ENCODE data around the gene AJAP1. TPM values are rescaled to one million over a fixed set of nuclear protein-coding genes. Genes with fewer than 3 reads are reported as not detected.

Gene AJAP1
- total RNA-seq, 2 donors from 2014 or later: 0.04 to 0.08 TPM

GRCh38 chr1:4681026-4681425, 26.6 kb downstream of the AJAP1 start:
- peaks cover 0 to 29% of the 10 kb centered on the region in 2 donors for H3K9me3 ChIP-seq
- H3K4me3 ChIP-seq: no peak overlapping the region
- no peaks in the 10 kb centered on the region for H3K4me1 ChIP-seq
- TF ChIP-seq, protein P1, sequence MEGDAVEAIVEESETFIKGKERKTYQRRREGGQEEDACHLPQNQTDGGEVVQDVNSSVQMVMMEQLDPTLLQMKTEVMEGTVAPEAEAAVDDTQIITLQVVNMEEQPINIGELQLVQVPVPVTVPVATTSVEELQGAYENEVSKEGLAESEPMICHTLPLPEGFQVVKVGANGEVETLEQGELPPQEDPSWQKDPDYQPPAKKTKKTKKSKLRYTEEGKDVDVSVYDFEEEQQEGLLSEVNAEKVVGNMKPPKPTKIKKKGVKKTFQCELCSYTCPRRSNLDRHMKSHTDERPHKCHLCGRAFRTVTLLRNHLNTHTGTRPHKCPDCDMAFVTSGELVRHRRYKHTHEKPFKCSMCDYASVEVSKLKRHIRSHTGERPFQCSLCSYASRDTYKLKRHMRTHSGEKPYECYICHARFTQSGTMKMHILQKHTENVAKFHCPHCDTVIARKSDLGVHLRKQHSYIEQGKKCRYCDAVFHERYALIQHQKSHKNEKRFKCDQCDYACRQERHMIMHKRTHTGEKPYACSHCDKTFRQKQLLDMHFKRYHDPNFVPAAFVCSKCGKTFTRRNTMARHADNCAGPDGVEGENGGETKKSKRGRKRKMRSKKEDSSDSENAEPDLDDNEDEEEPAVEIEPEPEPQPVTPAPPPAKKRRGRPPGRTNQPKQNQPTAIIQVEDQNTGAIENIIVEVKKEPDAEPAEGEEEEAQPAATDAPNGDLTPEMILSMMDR (IDR thresholded peaks at IDR 0.05): no peak
- H3K27me3 ChIP-seq: no peaks in the 10 kb centered on the region
- H3K27ac ChIP-seq: no peak overlapping the region
- DNase-seq (ENCODE audit: low spot score): no peak
- no peaks in the 10 kb centered on the region for H3K36me3 ChIP-seq

GRCh38 chr1:4682607-4683220, 28.3 kb downstream of the AJAP1 start:
- no peak overlapping the region for H3K4me3 ChIP-seq
- H3K27me3 ChIP-seq: no peaks in the 10 kb centered on the region
- no peaks in the 10 kb centered on the region for H3K36me3 ChIP-seq
- H3K4me1 ChIP-seq: no peaks in the 10 kb centered on the region
- no peak for DNase-seq (ENCODE audit: low spot score)
- H3K9me3 ChIP-seq: peaks cover 0 to 29% of the 10 kb centered on the region in 2 donors
- TF ChIP-seq, protein P1 (IDR thresholded peaks at IDR 0.05): no peak
- H3K27ac ChIP-seq: no peak overlapping the region

DNA sequence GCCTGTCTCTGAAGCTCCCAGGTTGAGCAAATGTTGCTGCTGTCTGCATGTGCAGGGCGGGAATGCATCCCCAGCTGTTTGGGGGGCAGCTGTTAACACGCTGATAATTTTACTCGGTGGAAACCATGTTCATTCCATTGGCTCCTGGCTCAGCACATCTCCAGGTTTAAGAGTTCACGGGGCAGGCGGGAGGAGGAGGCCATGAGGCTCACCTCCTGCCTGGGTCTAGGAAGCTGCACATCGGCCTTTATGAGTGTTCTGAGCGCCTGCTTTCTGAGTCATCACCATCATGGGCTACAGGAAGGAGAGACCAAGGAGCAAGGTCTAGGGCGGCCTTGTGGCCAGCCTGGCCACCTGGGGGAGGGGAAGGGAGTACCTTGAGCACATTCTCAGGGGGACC, 29.7 kb downstream of the AJAP1 start:
- DNase-seq (ENCODE audit: low spot score): no peak
- Histone ChIP-seq H3K27ac (no peak overlapping the region), H3K27me3 (no peaks in the 10 kb centered on the region), H3K36me3 (no peaks in the 10 kb centered on the region), H3K4me3 (no peak overlapping the region), H3K9me3 (peaks cover 0 to 16% of the 10 kb centered on the region in 2 donors), H3K4me1 (no peaks in the 10 kb centered on the region)
- TF ChIP-seq, protein P1 (IDR thresholded peaks at IDR 0.05): no peak

- no peak for DNase-seq (ENCODE audit: low spot score)
- no peaks in the 10 kb centered on the region for H3K27me3 ChIP-seq
- H3K36me3 ChIP-seq: no peaks in the 10 kb centered on the region
- H3K4me1 ChIP-seq: no peaks in the 10 kb centered on the region
- TF ChIP-seq, protein P1 (IDR thresholded peaks at IDR 0.05): no peak
- H3K27ac ChIP-seq: no peak overlapping the region
- H3K9me3 ChIP-seq: peaks cover 0 to 8% of the 10 kb centered on the region in 2 donors
- no peak overlapping the region for H3K4me3 ChIP-seq
These were observed 30.6 kb downstream of the AJAP1 start for GRCh38 chr1:4684864-4685522.

DNA sequence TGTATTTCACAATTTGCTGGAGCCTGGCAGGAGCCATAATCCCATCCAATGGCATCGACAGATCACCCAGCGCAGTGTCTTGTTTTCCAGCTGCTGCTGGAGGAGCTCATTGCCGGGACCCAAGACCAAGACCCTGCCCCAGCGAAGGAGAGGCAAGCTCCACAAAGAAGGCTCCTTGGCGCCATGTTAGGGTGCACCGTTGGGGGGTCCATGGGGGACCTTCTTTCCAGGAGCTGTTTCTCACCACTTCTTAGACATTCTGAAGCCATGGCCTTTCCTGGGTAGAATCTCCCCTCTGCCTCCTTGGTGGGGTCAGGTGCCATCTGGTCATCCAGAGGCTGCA, 31.1 kb downstream of the AJAP1 start:
- Histone ChIP-seq H3K27me3 (no peaks in the 10 kb centered on the region), H3K27ac (no peak overlapping the region), H3K36me3 (no peaks in the 10 kb centered on the region), H3K9me3 (peaks cover 0 to 3% of the 10 kb centered on the region in 2 donors), H3K4me1 (no peaks in the 10 kb centered on the region), H3K4me3 (no peak overlapping the region)
- no peak for DNase-seq (ENCODE audit: low spot score)
- TF ChIP-seq, protein P1 (IDR thresholded peaks at IDR 0.05): no peak
